Activated CD4-positive, alpha-beta T cell treated with anti-CD3 and anti-CD28 coated beads for 4 hours (primary cell): ENCODE data around the gene MUC6.
"Not testable (repeated sequence)": the region's sequence is repeated elsewhere in the genome, so short reads cannot be mapped to it uniquely, and the experiment has no call there.

ENCODE experiments used
- DNase-seq, 2 donors: peaks; one replicate each; pipeline ENCODE4 v3.0.0-alpha.2; 2020

Gene MUC6

DNA sequence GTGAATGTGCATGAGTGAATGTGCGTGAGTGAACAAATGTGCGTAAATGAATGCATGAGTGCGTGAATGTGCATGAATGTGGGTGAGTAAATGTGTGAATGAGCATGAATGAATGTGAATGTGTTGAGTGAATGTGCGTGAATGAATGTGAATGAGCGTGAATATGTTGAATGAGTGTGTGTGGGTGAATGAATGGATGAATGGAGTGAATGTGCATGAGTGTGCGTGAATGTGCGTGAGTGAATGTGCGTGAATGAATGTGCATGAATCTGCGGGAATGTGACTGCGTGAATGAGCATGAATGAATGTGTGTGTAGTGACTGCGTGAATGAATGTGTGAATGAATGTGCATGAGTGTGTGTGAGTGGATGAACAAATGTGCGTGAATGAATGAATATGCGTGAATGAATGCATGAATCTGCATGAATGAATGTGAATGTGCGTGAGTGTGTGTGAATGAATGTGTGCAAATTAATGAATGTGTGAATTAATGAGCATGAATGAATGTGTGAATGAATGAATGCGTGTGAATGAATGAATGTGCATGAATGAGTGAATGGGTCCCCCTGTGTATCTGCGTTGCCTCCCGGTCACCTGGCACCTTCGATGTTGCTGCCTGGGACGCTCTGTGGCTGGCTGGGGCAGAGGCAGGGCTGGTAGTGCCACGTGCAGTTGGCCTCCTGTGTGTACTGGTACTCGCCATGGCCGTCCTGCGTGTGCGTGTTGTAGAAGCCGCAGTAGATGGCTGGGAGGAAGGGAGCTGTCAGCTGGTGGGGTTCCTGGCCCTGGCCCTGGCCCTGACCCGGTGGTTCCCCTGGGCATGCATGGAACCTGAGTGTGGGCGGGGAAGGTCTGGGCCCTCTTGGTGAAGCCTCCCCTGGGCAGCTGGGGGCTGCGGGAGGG lies 13.4 kb downstream of the MUC6 start:
- DNase-seq, result no peak

DNA sequence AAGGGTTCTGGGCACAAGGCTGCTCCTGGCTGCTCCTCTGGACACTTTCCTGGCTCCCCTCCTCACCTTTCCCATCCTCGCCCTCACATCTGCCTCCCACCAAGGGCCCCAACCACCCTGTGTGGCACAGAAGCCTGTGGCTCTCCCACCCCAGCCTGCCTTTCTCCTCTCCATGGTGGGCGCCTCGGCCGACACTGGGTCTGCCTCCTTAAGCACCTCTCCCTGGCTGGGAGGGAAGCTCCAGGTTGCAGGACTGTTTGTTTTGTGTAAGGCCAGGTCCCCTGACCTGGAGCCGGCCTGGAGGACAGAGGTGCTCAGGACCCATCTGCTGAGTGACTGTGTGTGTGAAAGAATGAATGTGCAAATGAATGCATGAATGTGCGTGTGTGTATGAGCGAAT lies 14.1 kb downstream of the MUC6 start:
- DNase-seq, result no peak

- no peak for DNase-seq
Measured at GRCh38 chr11:1020211-1020905, 16.2 kb downstream of the MUC6 start.

- no peak for DNase-seq
Measured at GRCh38 chr11:1019321-1019910, 17.1 kb downstream of the MUC6 start.

DNA sequence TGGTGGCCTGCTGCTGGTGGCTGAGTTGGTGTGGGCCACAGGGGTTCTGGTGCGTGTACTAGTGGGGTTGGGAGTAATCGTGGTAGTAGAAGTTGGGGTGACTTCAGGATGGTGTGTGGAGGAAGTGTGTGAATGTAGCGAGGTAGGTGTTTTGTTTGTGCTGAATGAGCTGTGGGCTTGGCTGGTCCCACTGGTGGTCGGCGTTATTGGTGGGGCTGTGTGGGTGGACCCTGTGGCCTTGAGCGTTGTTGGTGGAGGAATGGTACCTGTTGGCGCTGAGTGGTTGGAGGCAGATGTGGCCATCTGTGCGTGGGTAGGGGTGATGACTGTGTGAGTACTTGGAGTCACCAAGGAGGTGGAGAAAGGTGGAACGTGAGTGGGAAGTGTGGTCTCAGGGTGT lies 18.4 kb downstream of the MUC6 start:
- no peak for DNase-seq

GRCh38 chr11:1017269-1018005 lies 19.1 kb downstream of the MUC6 start:
- DNase-seq, result peak in 1 of 2 donors; percentile 11

GRCh38 chr11:1016610-1017126 lies 19.9 kb downstream of the MUC6 start:
- DNase-seq, result not testable (repeated sequence)

- no peak for DNase-seq
Measured at GRCh38 chr11:1015826-1016545, 20.5 kb downstream of the MUC6 start.

DNA sequence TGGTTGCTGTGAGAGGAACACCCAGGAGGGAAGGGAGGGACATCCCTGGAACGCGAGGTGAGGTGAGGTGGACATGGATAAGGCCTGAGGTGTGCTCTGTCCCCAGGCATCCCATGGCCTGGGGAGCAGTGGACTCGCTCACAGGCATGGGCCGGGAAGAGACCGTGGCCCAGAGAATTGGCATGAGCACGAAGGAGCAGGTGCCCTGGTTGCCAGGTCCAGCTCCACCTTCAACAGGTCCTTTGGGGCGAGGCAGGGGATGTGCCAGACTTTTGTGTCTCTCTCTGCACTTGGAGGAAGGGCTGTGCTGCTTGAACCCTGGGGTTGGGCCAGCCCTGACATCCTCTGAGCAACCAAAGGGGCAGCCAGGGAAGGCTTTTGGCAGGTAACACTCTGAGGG lies 21.5 kb downstream of the MUC6 start:
- DNase-seq, result no peak

DNA sequence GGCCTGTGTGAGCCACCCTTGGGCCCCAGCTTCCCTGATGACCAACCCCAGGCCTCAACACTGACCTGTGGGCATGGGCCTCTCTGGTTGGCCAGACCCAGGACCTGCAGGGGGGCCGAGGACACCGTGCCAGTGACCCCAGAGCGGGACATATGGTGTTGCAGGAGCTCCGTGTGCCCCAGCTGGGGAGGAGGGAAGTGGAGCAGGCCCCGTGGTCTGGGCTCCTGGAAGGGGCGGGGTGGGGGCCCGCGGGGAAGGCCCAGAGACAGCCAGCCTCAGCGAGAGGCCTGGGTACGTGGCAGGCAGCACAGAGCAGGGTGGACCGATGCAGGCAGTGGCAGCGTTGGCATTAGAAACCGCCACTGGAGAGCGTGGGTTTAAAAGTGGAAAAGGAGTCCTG lies 22.2 kb downstream of the MUC6 start:
- no peak for DNase-seq

GRCh38 chr11:1013631-1013935 lies 22.9 kb downstream of the MUC6 start:
- no peak for DNase-seq

DNA sequence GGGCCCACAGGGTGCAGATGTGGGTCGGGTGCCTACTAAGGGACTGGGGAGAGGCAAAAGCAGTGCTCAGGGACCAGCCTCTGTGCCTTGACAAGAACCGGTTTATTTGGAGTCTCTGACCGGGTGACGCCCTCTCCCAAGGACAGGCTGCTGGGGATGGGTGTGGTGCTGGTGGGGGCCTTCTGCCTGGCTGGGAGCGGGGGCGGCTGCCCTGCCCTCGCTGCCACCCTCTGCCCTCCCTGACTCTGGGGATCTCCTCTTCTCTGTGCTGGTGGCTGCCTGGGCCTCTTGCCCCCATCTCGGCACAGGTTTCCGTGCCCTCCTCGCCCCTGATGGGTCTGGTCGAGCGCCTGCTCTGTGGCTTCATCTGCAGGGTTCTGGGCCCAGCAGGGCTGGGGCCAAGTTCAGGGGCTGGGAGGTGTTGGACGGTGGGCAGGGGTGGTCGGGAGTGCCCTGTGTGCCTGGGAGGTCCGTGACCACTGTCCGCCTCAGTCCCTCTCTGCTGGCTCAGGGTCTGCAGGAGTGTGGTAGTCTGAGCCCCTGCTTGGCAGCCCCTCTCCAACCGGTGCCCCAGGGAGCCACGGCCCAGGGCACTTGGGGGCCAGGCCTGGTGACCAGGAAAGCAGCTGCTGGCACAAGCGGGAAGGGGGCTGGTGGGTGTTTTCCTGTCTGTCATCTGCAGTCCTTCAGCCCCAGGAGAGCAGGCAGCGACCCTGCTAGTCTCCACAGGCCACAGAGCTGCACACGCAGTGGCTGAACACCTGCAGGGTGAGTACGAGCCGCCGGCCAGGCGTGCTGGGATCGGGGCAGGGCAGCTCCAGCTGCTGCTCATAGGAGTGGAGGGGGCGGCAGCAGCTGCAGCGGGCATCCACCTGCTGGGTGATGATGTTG lies 23.5 kb downstream of the MUC6 start:
- DNase-seq, result no peak

GRCh38 chr11:1012291-1012690 lies 24.2 kb downstream of the MUC6 start:
- no peak for DNase-seq

GRCh38 chr11:1011320-1011698 lies 25.2 kb downstream of the MUC6 start:
- DNase-seq, result no peak

GRCh38 chr11:1010551-1011319 lies 25.8 kb downstream of the MUC6 start:
- DNase-seq, result no peak

- no peak for DNase-seq
Measured at GRCh38 chr11:1009991-1010390, 26.5 kb downstream of the MUC6 start.

DNA sequence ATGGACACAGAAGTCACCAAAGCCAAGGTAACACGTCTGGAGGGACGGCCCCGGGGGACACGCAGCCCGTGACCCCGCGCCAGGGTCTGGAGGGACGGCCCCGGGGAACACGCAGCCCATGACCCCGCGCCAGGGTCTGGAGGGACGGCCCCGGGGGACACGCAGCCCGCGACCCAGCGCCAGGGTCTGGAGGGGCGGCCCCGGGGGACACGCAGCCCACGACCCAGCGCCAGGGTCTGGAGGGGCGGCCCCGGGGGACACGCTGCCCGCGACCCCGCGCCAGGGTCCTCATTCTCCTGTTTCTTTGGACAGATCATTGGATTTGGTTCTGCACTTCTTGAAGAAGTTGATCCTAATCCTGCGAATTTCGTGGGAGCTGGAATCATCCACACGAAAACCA lies 27.1 kb downstream of the MUC6 start:
- no peak for DNase-seq

GRCh38 chr11:1008803-1009145 lies 27.7 kb downstream of the MUC6 start:
- DNase-seq, result no peak

DNA sequence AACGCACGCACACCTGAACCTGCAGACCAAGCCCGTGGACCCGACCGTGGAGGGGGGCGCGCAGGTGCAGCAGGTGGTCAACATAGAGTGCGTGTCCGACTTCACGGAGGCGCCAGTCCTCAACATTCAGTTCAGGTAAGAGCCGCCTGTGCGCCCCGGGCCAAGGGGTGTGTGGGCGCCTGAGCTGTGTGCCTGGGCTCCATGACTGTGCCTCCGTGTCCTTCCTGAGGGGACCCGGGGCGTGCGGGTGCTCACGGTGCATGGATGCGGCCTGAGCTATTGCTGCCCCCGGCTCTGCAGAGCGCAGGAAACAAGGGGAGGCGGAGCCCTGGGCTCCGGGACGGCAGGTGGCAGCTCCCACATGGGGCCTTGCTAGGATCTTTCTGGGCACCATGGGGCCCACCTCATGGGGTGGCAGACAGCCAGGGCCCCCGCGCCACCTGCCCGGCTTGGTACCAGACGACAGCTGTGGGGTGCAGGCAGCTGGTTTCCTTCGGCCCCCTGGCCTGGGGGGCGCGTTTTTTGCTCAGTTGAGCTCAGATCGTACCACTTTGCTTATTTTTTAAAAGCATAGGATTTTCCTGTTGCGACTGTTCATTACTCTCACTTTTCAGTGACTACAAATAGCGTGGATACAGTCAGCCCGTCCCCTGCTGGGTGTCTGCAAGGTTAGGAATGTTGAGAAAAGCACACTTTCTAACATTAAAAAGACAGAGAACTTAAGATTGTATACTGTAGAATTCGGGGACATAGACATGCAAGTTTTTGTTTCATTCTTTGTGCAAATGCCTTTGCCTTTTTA lies 28.3 kb downstream of the MUC6 start:
- DNase-seq, result no peak

GRCh38 chr11:1007279-1007678 lies 29.2 kb downstream of the MUC6 start:
- no peak for DNase-seq
